Activated CD4-positive, CD25-positive, alpha-beta regulatory T cell treated with anti-CD3 and anti-CD28 coated beads, Interleukin-2, amount 50 U/mL, for 72 hours (primary cell): ENCODE measurements around the gene CELF4.
A peak's percentile ranks its signal among the peaks of the same experiment; 100 is the strongest.

Experiments used
- DNase-seq: peaks from one replicate; pipeline ENCODE4 v3.0.0; 2021

The CELF4 gene

GRCh38 chr18:37545461-37546271, 19.9 kb downstream of the CELF4 start:
- DNase-seq = no peak

GRCh38 chr18:37544713-37545112, 20.9 kb downstream of the CELF4 start:
- DNase-seq = no peak

GRCh38 chr18:37544217-37544616, 21.4 kb downstream of the CELF4 start:
- no peak for DNase-seq

GRCh38 chr18:37543321-37543720, 22.3 kb downstream of the CELF4 start:
- no peak for DNase-seq

- DNase-seq = no peak
These were observed 24.1 kb downstream of the CELF4 start for GRCh38 chr18:37541517-37541916.

GRCh38 chr18:37540424-37541138, 25.0 kb downstream of the CELF4 start:
- no peak for DNase-seq

- no peak for DNase-seq
These were observed 26.4 kb downstream of the CELF4 start for GRCh38 chr18:37539236-37539635.

- DNase-seq = no peak
These were observed 26.9 kb downstream of the CELF4 start for GRCh38 chr18:37538526-37539205.

GRCh38 chr18:37537868-37538525, 27.6 kb downstream of the CELF4 start:
- DNase-seq = peak; percentile 47

GRCh38 chr18:37536656-37537055, 28.9 kb downstream of the CELF4 start:
- no peak for DNase-seq

GRCh38 chr18:37535968-37536367, 29.6 kb downstream of the CELF4 start:
- no peak for DNase-seq

GRCh38 chr18:37534627-37535026, 31.0 kb downstream of the CELF4 start:
- no peak for DNase-seq

GRCh38 chr18:37533647-37534584, 31.7 kb downstream of the CELF4 start:
- no peak for DNase-seq

GRCh38 chr18:37532917-37533316, 32.7 kb downstream of the CELF4 start:
- DNase-seq = no peak

- no peak for DNase-seq
These were observed 35.7 kb downstream of the CELF4 start for GRCh38 chr18:37529863-37530262.

GRCh38 chr18:37529296-37529695, 36.3 kb downstream of the CELF4 start:
- no peak for DNase-seq

GRCh38 chr18:37527395-37527794, 38.2 kb downstream of the CELF4 start:
- DNase-seq = no peak

- DNase-seq = no peak
These were observed 40.4 kb downstream of the CELF4 start for GRCh38 chr18:37525262-37525585.

- no peak for DNase-seq
These were observed 40.9 kb downstream of the CELF4 start for GRCh38 chr18:37524498-37525261.

- no peak for DNase-seq
These were observed 41.5 kb downstream of the CELF4 start for GRCh38 chr18:37524139-37524497.
